GM23338 (cell line): ENCODE results near the gene HTR3B. TPM values are rescaled to one million over a fixed set of nuclear protein-coding genes. Genes with fewer than 3 reads are reported as not detected.

ENCODE experiments used
- ATAC-seq: fragments of 200-7000 bp; cut with Tn5 transposase; 3 replicates; pipeline ENCODE4 v1.9.1; 2020
- DNase-seq: peaks from one replicate; pipeline ENCODE4 v3.0.0-alpha.2; 2015; ENCODE audit warnings: low spot score
- H2AFZ ChIP-seq: fragments of 200-600 bp; sonication (generic); 2 replicates; pipeline ENCODE4 v1.8.0; 2016; ENCODE audit warnings: antibody characterized with exemption, mild to moderate bottlenecking, moderate library complexity
- H3F3A ChIP-seq: fragments of 200-600 bp; sonication (generic); replicated peaks from 2 replicates; pipeline ENCODE4 v1.8.0; 2017; ENCODE audit warnings: antibody characterized with exemption, mixed run types, low read depth
- H3K27ac ChIP-seq: fragments of 200-600 bp; sonication (generic); 2 replicates; pipeline ENCODE4 v1.6.1; 2016; ENCODE audit warnings: low read depth
- H3K27me3 ChIP-seq: fragments of 200-600 bp; sonication (generic); 2 replicates; pipeline ENCODE4 v1.8.0; 2016; ENCODE audit warnings: mild to moderate bottlenecking, mixed run types, moderate library complexity; ENCODE audit not compliant: insufficient read depth
- H3K36me3 ChIP-seq: fragments of 200-600 bp; sonication (generic); 2 replicates; pipeline ENCODE4 v1.8.0; 2016; ENCODE audit warnings: mild to moderate bottlenecking; ENCODE audit not compliant: insufficient read depth
- H3K4me1 ChIP-seq: fragments of 200-600 bp; sonication (generic); 2 replicates; pipeline ENCODE4 v1.8.0; 2016; ENCODE audit warnings: mild to moderate bottlenecking, moderate library complexity; ENCODE audit not compliant: insufficient read depth
- H3K4me2 ChIP-seq: fragments of 200-600 bp; sonication (generic); 2 replicates; pipeline ENCODE4 v1.7.1; 2017; ENCODE audit warnings: mixed run types
- H3K4me3 ChIP-seq: fragments of 200-600 bp; sonication (generic); 2 replicates; pipeline ENCODE4 v1.6.1; 2016; ENCODE audit warnings: mixed run types
- H3K79me2 ChIP-seq: fragments of 200-600 bp; sonication (generic); replicated peaks from 2 replicates; pipeline ENCODE4 v1.8.0; 2017; ENCODE audit warnings: mild to moderate bottlenecking; ENCODE audit not compliant: insufficient read depth
- H3K9me2 ChIP-seq: fragments of 200-600 bp; sonication (generic); 2 replicates; pipeline ENCODE4 v1.8.0; 2017; ENCODE audit not compliant: insufficient read depth
- H4K20me1 ChIP-seq: fragments of 200-600 bp; sonication (generic); replicated peaks from 2 replicates; pipeline ENCODE4 v1.8.0; 2017; ENCODE audit warnings: mild to moderate bottlenecking; ENCODE audit not compliant: insufficient read depth
- H3K27ac Mint-ChIP-seq: 2 replicates; pipeline ENCODE4 v1.8.0; 2020; ENCODE audit warnings: inconsistent platforms, mild to moderate bottlenecking, moderate library complexity, mixed read lengths
- H3K27me3 Mint-ChIP-seq: 3 replicates; pipeline ENCODE4 v1.8.0; 2022; ENCODE audit warnings: low read depth, mild to moderate bottlenecking, moderate library complexity, mixed read lengths, inconsistent platforms; ENCODE audit not compliant: insufficient read depth, poor library complexity
- H3K36me3 Mint-ChIP-seq: 3 replicates; pipeline ENCODE4 v1.8.0; 2021; ENCODE audit warnings: low read depth, mild to moderate bottlenecking, inconsistent platforms, moderate library complexity, mixed read lengths
- H3K4me1 Mint-ChIP-seq: 3 replicates; pipeline ENCODE4 v1.8.0; 2020; ENCODE audit warnings: mild to moderate bottlenecking, inconsistent platforms, mixed read lengths
- H3K4me3 Mint-ChIP-seq: 3 replicates; pipeline ENCODE4 v1.8.0; 2021; ENCODE audit warnings: moderate library complexity, mild to moderate bottlenecking, inconsistent platforms, mixed read lengths
- H3K9me3 Mint-ChIP-seq: 3 replicates; pipeline ENCODE4 v1.8.0; 2020; ENCODE audit warnings: moderate library complexity, mild to moderate bottlenecking, inconsistent platforms, mixed read lengths
- CREB1 ChIP-seq: fragments of 250-450 bp; sonication (Bioruptor Pico); IDR thresholded peaks from 2 replicates; pipeline ENCODE4 v1.5.0; 2020; ENCODE audit warnings: low read depth, mild to moderate bottlenecking, moderate library complexity
- EZH2 ChIP-seq: fragments of 200-600 bp; sonication (generic); IDR thresholded peaks from one replicate; pipeline ENCODE4 v1.8.0; 2017; ENCODE audit warnings: antibody characterized with exemption, mild to moderate bottlenecking, low read depth; ENCODE audit not compliant: unreplicated experiment
- EZH2phosphoT487 ChIP-seq: fragments of 200-600 bp; sonication (generic); IDR thresholded peaks from one replicate; pipeline ENCODE4 v1.8.1; 2018; ENCODE audit warnings: antibody characterized with exemption; ENCODE audit not compliant: unreplicated experiment
- JUNB ChIP-seq: IDR thresholded peaks from one replicate; pipeline ENCODE4 v1.6.1; 2016; ENCODE audit warnings: antibody characterized with exemption; ENCODE audit not compliant: unreplicated experiment
- NANOG ChIP-seq: IDR thresholded peaks from 2 replicates; pipeline ENCODE4 v1.6.1; 2016; ENCODE audit warnings: antibody characterized with exemption, borderline replicate concordance
- POLR2AphosphoS5 ChIP-seq: IDR thresholded peaks from 2 replicates; pipeline ENCODE4 v1.6.1; 2016; ENCODE audit warnings: antibody characterized with exemption, low read depth
- STAT1 ChIP-seq: IDR thresholded peaks from one replicate; pipeline ENCODE4 v1.6.1; 2016; ENCODE audit warnings: antibody characterized with exemption; ENCODE audit not compliant: unreplicated experiment
- ZNF114 ChIP-seq: fragments of 250-450 bp; sonication (Bioruptor Pico); IDR thresholded peaks from 2 replicates; pipeline ENCODE4 v1.5.0; 2020; ENCODE audit warnings: mild to moderate bottlenecking, moderate library complexity
- ZNF331 ChIP-seq: fragments of 250-450 bp; sonication (Bioruptor Pico); IDR thresholded peaks from 2 replicates; pipeline ENCODE4 v1.5.0; 2020; ENCODE audit warnings: low read depth, mild to moderate bottlenecking, moderate library complexity
- polyA plus RNA-seq: library from polyadenylated mRNA; unstranded; fragments of >200 nt; fragmentation: Nextera tagmentation; extraction: Ambion mirVana; gene quantifications from 2 replicates; pipeline ENCODE4 v1.2.1, GENCODE V29; 2016
- total RNA-seq: library from RNA; depleted of rRNA; stranded (reverse); fragments of >200 nt; shearing (Covaris generic); gene quantifications from 2 replicates; pipeline ENCODE4 v1.2.3, GENCODE V29; 2014
- TF ChIP-seq, protein P1 (sequence below): IDR thresholded peaks from one replicate; pipeline ENCODE4 v1.6.1; 2018; ENCODE audit warnings: antibody characterized with exemption; ENCODE audit not compliant: unreplicated experiment
- TF ChIP-seq, protein P2 (sequence below): IDR thresholded peaks from 2 replicates; pipeline ENCODE4 v1.6.1; 2016; ENCODE audit warnings: antibody characterized with exemption
- TF ChIP-seq, protein P3 (sequence below), 2 experiments: fragments of 200-600 bp in 1 of 2; sonication (generic) in 1 of 2; conservative IDR thresholded peaks; 2 replicates each; pipeline versions ENCODE4 v1.5.1 to v1.6.1; 2016 to 2017; ENCODE audit warnings: antibody characterized with exemption in 2 of 2, low read depth in 2 of 2, mild to moderate bottlenecking in 2 of 2, moderate library complexity in 1 of 2
- TF ChIP-seq, protein P4 (sequence below): fragments of 250-450 bp; sonication (Bioruptor Pico); IDR thresholded peaks from 2 replicates; pipeline ENCODE4 v1.5.0; 2020; ENCODE audit warnings: mild to moderate bottlenecking, moderate library complexity

The HTR3B gene
- total and polyA plus RNA-seq, 2 experiments from 2014 or later, result not detected

DNA sequence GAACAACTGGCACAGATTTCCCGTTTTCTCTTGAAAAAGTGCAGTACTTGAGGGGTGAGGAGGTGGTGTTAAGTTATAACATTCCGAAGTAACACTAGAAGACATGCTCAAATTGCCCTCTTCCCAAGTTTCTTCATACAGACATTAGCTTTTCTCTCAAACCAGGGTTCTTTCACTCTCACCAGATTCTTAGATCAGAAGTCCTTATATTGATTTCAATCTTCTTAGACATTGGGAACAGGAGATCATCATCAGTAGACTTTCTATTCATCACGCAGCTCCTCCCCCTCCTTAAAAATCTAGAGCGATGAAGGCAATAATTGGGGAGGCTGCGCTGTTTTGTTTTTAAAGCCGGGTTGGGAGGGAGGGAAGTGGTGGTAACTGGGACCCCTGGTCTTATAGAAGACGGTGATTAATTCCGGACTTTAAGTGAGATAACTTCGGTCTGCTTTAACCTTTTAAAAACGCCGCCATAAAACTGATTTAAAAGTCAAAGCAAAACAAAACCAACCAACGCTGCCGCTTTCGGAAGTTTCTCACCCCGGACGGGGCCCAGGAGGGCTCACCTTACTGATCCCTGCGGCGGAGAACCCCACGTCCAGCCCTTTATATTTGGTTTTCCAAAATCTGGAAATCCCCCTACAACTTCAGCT is 29.9 kb upstream of the HTR3B start:
- H2AFZ ChIP-seq, result no peak overlapping the region
- H3K4me3 ChIP-seq, result peak overlapping the region; percentile 74
- H3K27me3 ChIP-seq, result no peaks in the 10 kb centered on the region
- H3K36me3 Mint-ChIP-seq, result peaks cover 37% of the 10 kb centered on the region
- peaks cover 39% of the 10 kb centered on the region for H3K4me1 ChIP-seq
- H3K79me2 ChIP-seq, result peaks cover 55% of the 10 kb centered on the region
- peaks cover 11% of the 10 kb centered on the region for H3K27me3 Mint-ChIP-seq
- peaks cover 45% of the 10 kb centered on the region for H3K4me1 Mint-ChIP-seq
- DNase-seq (peak; percentile 40), ATAC-seq (peak; percentile 7; the same call in 2 of the 3 replicates)
- H4K20me1 ChIP-seq, result peaks cover 36% of the 10 kb centered on the region
- peak overlapping the region; percentile 72; the same call in 1 of the 2 replicates for H3K27ac ChIP-seq
- peak overlapping the region; percentile 89 for H3K4me2 ChIP-seq
- H3K27ac Mint-ChIP-seq, result peak overlapping the region; percentile 84
- TF ChIP-seq, protein P1, sequence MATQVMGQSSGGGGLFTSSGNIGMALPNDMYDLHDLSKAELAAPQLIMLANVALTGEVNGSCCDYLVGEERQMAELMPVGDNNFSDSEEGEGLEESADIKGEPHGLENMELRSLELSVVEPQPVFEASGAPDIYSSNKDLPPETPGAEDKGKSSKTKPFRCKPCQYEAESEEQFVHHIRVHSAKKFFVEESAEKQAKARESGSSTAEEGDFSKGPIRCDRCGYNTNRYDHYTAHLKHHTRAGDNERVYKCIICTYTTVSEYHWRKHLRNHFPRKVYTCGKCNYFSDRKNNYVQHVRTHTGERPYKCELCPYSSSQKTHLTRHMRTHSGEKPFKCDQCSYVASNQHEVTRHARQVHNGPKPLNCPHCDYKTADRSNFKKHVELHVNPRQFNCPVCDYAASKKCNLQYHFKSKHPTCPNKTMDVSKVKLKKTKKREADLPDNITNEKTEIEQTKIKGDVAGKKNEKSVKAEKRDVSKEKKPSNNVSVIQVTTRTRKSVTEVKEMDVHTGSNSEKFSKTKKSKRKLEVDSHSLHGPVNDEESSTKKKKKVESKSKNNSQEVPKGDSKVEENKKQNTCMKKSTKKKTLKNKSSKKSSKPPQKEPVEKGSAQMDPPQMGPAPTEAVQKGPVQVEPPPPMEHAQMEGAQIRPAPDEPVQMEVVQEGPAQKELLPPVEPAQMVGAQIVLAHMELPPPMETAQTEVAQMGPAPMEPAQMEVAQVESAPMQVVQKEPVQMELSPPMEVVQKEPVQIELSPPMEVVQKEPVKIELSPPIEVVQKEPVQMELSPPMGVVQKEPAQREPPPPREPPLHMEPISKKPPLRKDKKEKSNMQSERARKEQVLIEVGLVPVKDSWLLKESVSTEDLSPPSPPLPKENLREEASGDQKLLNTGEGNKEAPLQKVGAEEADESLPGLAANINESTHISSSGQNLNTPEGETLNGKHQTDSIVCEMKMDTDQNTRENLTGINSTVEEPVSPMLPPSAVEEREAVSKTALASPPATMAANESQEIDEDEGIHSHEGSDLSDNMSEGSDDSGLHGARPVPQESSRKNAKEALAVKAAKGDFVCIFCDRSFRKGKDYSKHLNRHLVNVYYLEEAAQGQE, result no peak
- TF ChIP-seq STAT1 (no peak), ZNF114 (CRISPR knock-in tag) (no peak), CREB1 (CRISPR knock-in tag) (no peak), ZNF331 (CRISPR knock-in tag) (no peak), NANOG (no peak), EZH2 (no peak), EZH2phosphoT487 (no peak), JUNB (no peak), POLR2AphosphoS5 (no peak)
- TF ChIP-seq, protein P2, sequence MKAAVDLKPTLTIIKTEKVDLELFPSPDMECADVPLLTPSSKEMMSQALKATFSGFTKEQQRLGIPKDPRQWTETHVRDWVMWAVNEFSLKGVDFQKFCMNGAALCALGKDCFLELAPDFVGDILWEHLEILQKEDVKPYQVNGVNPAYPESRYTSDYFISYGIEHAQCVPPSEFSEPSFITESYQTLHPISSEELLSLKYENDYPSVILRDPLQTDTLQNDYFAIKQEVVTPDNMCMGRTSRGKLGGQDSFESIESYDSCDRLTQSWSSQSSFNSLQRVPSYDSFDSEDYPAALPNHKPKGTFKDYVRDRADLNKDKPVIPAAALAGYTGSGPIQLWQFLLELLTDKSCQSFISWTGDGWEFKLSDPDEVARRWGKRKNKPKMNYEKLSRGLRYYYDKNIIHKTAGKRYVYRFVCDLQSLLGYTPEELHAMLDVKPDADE, result no peak
- TF ChIP-seq, protein P3, sequence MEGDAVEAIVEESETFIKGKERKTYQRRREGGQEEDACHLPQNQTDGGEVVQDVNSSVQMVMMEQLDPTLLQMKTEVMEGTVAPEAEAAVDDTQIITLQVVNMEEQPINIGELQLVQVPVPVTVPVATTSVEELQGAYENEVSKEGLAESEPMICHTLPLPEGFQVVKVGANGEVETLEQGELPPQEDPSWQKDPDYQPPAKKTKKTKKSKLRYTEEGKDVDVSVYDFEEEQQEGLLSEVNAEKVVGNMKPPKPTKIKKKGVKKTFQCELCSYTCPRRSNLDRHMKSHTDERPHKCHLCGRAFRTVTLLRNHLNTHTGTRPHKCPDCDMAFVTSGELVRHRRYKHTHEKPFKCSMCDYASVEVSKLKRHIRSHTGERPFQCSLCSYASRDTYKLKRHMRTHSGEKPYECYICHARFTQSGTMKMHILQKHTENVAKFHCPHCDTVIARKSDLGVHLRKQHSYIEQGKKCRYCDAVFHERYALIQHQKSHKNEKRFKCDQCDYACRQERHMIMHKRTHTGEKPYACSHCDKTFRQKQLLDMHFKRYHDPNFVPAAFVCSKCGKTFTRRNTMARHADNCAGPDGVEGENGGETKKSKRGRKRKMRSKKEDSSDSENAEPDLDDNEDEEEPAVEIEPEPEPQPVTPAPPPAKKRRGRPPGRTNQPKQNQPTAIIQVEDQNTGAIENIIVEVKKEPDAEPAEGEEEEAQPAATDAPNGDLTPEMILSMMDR (conservative IDR thresholded peaks at IDR 0.05; ENCODE audit: low read depth in 2 of 2), result no peak
- TF ChIP-seq, protein P4, sequence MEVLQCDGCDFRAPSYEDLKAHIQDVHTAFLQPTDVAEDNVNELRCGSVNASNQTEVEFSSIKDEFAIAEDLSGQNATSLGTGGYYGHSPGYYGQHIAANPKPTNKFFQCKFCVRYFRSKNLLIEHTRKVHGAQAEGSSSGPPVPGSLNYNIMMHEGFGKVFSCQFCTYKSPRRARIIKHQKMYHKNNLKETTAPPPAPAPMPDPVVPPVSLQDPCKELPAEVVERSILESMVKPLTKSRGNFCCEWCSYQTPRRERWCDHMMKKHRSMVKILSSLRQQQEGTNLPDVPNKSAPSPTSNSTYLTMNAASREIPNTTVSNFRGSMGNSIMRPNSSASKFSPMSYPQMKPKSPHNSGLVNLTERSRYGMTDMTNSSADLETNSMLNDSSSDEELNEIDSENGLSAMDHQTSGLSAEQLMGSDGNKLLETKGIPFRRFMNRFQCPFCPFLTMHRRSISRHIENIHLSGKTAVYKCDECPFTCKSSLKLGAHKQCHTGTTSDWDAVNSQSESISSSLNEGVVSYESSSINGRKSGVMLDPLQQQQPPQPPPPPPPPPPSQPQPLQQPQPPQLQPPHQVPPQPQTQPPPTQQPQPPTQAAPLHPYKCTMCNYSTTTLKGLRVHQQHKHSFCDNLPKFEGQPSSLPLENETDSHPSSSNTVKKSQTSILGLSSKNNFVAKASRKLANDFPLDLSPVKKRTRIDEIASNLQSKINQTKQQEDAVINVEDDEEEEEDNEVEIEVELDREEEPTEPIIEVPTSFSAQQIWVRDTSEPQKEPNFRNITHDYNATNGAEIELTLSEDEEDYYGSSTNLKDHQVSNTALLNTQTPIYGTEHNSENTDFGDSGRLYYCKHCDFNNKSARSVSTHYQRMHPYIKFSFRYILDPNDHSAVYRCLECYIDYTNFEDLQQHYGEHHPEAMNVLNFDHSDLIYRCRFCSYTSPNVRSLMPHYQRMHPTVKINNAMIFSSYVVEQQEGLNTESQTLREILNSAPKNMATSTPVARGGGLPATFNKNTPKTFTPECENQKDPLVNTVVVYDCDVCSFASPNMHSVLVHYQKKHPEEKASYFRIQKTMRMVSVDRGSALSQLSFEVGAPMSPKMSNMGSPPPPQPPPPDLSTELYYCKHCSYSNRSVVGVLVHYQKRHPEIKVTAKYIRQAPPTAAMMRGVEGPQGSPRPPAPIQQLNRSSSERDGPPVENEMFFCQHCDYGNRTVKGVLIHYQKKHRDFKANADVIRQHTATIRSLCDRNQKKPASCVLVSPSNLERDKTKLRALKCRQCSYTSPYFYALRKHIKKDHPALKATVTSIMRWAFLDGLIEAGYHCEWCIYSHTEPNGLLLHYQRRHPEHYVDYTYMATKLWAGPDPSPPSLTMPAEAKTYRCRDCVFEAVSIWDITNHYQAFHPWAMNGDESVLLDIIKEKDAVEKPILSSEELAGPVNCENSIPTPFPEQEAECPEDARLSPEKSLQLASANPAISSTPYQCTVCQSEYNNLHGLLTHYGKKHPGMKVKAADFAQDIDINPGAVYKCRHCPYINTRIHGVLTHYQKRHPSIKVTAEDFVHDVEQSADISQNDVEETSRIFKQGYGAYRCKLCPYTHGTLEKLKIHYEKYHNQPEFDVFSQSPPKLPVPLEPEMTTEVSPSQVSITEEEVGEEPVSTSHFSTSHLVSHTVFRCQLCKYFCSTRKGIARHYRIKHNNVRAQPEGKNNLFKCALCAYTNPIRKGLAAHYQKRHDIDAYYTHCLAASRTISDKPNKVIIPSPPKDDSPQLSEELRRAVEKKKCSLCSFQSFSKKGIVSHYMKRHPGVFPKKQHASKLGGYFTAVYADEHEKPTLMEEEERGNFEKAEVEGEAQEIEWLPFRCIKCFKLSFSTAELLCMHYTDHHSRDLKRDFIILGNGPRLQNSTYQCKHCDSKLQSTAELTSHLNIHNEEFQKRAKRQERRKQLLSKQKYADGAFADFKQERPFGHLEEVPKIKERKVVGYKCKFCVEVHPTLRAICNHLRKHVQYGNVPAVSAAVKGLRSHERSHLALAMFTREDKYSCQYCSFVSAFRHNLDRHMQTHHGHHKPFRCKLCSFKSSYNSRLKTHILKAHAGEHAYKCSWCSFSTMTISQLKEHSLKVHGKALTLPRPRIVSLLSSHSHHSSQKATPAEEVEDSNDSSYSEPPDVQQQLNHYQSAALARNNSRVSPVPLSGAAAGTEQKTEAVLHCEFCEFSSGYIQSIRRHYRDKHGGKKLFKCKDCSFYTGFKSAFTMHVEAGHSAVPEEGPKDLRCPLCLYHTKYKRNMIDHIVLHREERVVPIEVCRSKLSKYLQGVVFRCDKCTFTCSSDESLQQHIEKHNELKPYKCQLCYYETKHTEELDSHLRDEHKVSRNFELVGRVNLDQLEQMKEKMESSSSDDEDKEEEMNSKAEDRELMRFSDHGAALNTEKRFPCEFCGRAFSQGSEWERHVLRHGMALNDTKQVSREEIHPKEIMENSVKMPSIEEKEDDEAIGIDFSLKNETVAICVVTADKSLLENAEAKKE (CRISPR knock-in tag), result no peak
- 0 out of 2 replicates have a peak, but pooled peaks cover 8% of the 10 kb centered on the region for H3F3A ChIP-seq
- peaks cover 7% of the 10 kb centered on the region; the same call in 1 of the 3 replicates for H3K9me3 Mint-ChIP-seq
- peaks cover 17% of the 10 kb centered on the region for H3K36me3 ChIP-seq
- no peaks in the 10 kb centered on the region for H3K9me2 ChIP-seq
- peak overlapping the region; percentile 86 for H3K4me3 Mint-ChIP-seq
